Colonic mucosa (tissue), 4 donors: ENCODE measurements around the gene SCAMP2. TPM values are rescaled to one million over a fixed set of nuclear protein-coding genes. Genes with fewer than 3 reads are reported as not detected.

Experiments
- DNase-seq: peaks from one replicate; pipeline ENCODE4 v3.0.0-alpha.2; 2020
- H3K27ac ChIP-seq: fragments of 200-600 bp; one replicate; pipeline ENCODE4 v1.8.0; 2021
- H3K27me3 ChIP-seq: fragments of 200-600 bp; one replicate; pipeline ENCODE4 v1.8.0; 2021
- H3K36me3 ChIP-seq: fragments of 200-600 bp; one replicate; pipeline ENCODE4 v1.8.0; 2021
- H3K4me1 ChIP-seq: fragments of 200-600 bp; one replicate; pipeline ENCODE4 v1.8.0; 2021; ENCODE audit warnings: mild to moderate bottlenecking
- H3K4me3 ChIP-seq: fragments of 200-600 bp; one replicate; pipeline ENCODE4 v1.8.0; 2021
- H3K9ac ChIP-seq, 2 donors: one replicate each; pipeline ENCODE4 v1.7.0; 2013; ENCODE audit warnings: control low read depth in 2 of 2, low read depth in 2 of 2, low read length in 2 of 2
- H3K9me3 ChIP-seq: fragments of 200-600 bp; one replicate; pipeline ENCODE4 v1.8.0; 2021
- intact Hi-C: fragments of 100-400 bp; cut with DNase I; formaldehyde crosslinking; loops from one replicate; pipeline ENCODE4 v1.14.1; 2022
- total RNA-seq, 2 donors: library from RNA; stranded (reverse); fragmentation: NEBNext Ultra II Directional in 1 of 2; extraction: Animal tissue kit (Norgen Biotek cat#: 25700) in 1 of 2; gene quantifications; one replicate each; pipeline ENCODE4 v1.2.1, GENCODE V29; 2021
- TF ChIP-seq, protein P1 (sequence below): fragments of 200-600 bp; IDR thresholded peaks from one replicate; pipeline ENCODE4 v1.8.0; 2022; ENCODE audit warnings: antibody characterized with exemption, mild to moderate bottlenecking
- donor health status: healthy.
- donor health status: DM: no; HTN: no; CAD: no.
- donor health status: DM: no; HTN: no; CAD: no.

SCAMP2 gene
- total RNA-seq, 2 donors from 2014 or later: 152 to 204 TPM

DNA sequence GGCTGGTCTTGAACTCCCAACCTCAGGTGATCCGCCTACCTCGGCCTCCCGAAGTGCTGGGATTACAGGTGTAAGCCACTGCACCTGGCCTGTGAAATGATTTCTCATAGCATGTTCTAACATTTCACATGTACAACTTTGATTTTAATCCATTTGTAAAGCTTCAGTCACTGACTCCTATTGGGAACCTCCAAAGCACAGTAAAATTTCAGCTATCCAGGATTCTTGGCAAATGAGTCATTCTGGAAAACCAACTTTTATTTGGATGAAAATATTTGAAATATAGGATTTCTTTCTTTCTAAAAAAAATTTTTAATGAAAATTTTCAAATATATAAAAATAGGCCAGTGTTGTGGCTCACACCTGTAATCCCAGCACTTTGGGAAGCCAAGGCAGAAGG lies 63.2 kb downstream of the SCAMP2 start:
- Histone ChIP-seq H3K9me3 (no peaks in the 10 kb centered on the region), H3K9ac (no peak overlapping the region), H3K36me3 (no peaks in the 10 kb centered on the region), H3K27me3 (no peaks in the 10 kb centered on the region), H3K4me3 (no peak overlapping the region), H3K4me1 (no peaks in the 10 kb centered on the region), H3K27ac (no peak overlapping the region)
- intact Hi-C loops: no loop called here
- no peak for DNase-seq
- TF ChIP-seq, protein P1, sequence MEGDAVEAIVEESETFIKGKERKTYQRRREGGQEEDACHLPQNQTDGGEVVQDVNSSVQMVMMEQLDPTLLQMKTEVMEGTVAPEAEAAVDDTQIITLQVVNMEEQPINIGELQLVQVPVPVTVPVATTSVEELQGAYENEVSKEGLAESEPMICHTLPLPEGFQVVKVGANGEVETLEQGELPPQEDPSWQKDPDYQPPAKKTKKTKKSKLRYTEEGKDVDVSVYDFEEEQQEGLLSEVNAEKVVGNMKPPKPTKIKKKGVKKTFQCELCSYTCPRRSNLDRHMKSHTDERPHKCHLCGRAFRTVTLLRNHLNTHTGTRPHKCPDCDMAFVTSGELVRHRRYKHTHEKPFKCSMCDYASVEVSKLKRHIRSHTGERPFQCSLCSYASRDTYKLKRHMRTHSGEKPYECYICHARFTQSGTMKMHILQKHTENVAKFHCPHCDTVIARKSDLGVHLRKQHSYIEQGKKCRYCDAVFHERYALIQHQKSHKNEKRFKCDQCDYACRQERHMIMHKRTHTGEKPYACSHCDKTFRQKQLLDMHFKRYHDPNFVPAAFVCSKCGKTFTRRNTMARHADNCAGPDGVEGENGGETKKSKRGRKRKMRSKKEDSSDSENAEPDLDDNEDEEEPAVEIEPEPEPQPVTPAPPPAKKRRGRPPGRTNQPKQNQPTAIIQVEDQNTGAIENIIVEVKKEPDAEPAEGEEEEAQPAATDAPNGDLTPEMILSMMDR: no peak

DNA sequence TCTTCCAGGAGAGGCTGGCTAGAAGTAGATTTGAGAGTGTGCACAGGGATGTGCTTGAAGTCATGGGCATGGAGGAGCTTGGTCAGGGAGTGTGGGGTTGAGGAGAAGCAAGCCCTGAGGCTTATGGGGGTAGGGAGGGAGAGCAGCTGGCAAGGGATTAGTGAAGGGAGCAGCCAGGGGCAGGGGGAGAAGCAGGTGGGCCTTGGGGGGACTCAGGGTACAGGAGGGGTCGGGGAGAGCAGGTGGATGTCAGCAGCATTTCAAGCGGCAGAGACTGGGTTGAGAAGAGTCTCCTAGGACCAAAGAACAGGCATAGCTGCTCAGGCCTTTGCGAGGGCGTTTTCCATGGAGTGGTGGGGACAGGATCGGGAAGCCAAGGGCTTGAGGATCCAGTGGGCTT lies 63.9 kb downstream of the SCAMP2 start:
- H3K9ac ChIP-seq: no peak overlapping the region
- intact Hi-C loops: no loop called here
- H3K4me1 ChIP-seq: no peaks in the 10 kb centered on the region
- H3K9me3 ChIP-seq: no peaks in the 10 kb centered on the region
- H3K4me3 ChIP-seq: no peak overlapping the region
- TF ChIP-seq, protein P1: no peak
- no peak for DNase-seq
- H3K36me3 ChIP-seq: no peaks in the 10 kb centered on the region
- H3K27me3 ChIP-seq: no peaks in the 10 kb centered on the region
- H3K27ac ChIP-seq: no peak overlapping the region

DNA sequence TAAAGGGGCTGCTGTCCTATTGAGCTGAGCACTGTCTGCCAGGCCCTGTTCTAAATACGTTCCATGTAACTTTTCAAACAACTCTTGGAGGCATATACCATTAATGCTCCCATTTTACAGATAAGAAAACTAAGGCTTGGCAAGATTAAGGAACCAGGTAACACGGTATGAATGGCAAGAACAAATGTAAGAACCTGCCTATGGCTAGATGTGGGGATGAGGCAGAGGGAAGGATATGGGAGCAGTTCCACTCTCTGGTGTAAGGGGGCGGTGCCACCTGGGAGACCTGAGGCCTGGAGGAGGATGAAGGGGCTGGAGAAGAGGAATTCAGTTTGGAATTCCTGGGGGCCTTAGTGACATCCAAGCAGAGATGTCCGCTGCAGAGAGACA lies 64.3 kb downstream of the SCAMP2 start:
- TF ChIP-seq, protein P1: no peak
- H3K36me3 ChIP-seq: no peaks in the 10 kb centered on the region
- no peak for DNase-seq
- no peak overlapping the region for H3K9ac ChIP-seq
- no peaks in the 10 kb centered on the region for H3K27me3 ChIP-seq
- no peaks in the 10 kb centered on the region for H3K4me1 ChIP-seq
- H3K4me3 ChIP-seq: no peak overlapping the region
- no peak overlapping the region for H3K27ac ChIP-seq
- intact Hi-C loops: no loop called here
- no peaks in the 10 kb centered on the region for H3K9me3 ChIP-seq

DNA sequence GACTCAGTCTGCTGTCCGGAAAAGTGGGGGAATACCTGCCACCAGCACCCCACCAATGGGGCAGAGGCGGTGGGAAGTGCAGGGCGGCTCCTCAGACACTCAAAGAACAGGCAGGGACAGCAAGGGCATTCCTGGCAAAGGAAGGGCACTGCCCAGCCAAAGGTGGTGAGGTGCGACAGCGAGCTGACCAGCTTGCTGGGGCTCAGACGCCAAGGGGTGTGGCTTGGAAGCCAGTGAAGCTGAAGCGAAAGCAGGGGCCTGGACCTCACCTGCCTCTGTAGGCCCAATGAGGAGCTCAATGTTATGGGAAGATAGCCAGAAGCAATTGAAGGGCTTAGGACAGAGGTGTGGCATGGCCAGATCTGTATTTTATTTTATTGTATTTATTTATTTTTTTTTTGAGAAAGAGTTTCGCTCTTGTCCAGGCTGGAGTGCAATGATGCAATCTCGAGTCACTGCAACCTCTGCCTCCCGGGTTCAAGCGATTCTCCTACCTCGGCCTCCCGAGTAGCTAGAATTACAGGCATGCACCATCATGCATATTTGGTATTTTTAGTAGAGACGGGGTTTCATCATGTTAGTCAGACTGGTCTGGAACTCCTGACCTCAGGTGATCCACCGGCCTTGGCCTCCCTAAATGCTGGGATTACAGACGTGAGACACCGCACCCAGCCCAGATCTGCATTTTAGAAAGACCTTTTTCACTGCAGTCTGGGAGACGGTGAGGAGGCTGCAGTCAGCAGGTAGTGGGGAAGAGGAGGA lies 64.9 kb downstream of the SCAMP2 start:
- peak; percentile 62 for DNase-seq

DNA sequence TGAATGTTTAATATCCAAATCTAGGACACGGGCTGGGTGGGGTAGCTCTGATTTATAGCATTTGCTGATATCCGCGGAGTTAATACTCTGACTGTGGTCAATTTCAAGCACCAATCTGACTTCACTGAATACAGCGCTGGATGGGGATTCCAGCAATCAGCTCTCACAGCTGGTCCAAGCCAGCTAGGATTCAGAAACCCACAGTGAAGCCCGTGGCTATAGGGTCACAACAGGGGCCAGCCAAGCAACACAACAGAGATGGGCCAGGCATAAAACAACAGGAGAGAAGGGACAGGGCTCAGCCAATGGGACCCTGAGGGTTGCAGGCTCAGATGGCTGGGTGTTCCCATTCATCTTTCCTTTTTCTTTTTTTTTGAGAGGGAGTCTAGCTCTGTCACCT lies 65.9 kb downstream of the SCAMP2 start:
- Histone ChIP-seq H3K27me3 (no peaks in the 10 kb centered on the region), H3K4me1 (no peaks in the 10 kb centered on the region), H3K4me3 (no peak overlapping the region), H3K27ac (no peak overlapping the region), H3K36me3 (peaks cover 11% of the 10 kb centered on the region), H3K9me3 (no peaks in the 10 kb centered on the region), H3K9ac (peak overlapping the region in 1 of 2 donors; percentile 14)
- intact Hi-C loops: no loop called here
- no peak for DNase-seq
- TF ChIP-seq, protein P1: no peak

More for the DNA sequence above, 64.9 kb downstream of the SCAMP2 start:
- H3K27me3 ChIP-seq: no peaks in the 10 kb centered on the region
- peaks cover 5% of the 10 kb centered on the region for H3K36me3 ChIP-seq
- H3K9me3 ChIP-seq: no peaks in the 10 kb centered on the region
- H3K4me3 ChIP-seq: no peak overlapping the region
- TF ChIP-seq, protein P1: no peak
- H3K9ac ChIP-seq: peak overlapping the region in 1 of 2 donors; percentile 4
- H3K27ac ChIP-seq: peak overlapping the region; percentile 31
- H3K4me1 ChIP-seq: no peaks in the 10 kb centered on the region
- intact Hi-C loops: no loop called here
